SU-DHL-6 (cell line): ENCODE measurements around the gene HS3ST3A1.

Source experiments
- EZH2phosphoT487 ChIP-seq: fragments of 200-600 bp; sonication (generic), shearing (Covaris generic); conservative IDR thresholded peaks from 2 replicates; pipeline ENCODE4 v1.6.1; 2018; ENCODE audit warnings: mild to moderate bottlenecking, antibody characterized with exemption, low read length, moderate library complexity, mixed read lengths
- TF ChIP-seq, protein P1 (sequence below): fragments of 200-600 bp; sonication (generic); IDR thresholded peaks from one replicate; pipeline ENCODE4 v1.5.1; 2017; ENCODE audit warnings: antibody characterized with exemption, mild to moderate bottlenecking, low read length, moderate library complexity; ENCODE audit not compliant: insufficient read depth, poor library complexity, severe bottlenecking

DNA sequence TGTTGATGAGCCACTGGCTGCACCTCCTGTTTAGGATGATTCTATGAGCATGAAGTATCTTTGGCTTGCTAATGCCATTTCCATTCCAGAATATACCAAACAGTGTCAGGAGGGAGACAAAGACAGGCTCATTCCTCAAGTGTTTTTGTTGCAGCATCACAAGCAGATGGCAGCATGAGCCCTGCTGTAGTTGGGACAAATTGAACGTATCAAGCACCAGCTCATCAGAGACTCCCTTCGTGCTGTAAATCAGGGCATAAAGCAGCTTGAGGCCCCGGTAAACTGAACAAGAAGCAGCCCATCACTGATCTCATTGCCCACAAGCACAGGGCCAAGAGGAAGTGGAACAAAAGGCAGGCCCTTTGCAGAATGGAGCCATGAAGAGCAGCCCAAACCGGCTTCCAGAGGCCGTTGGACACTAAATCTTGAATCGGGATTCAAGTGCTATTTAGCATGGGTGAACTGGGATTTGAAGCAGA, 45.9 kb upstream of the HS3ST3A1 start:
- TF ChIP-seq, protein P1, sequence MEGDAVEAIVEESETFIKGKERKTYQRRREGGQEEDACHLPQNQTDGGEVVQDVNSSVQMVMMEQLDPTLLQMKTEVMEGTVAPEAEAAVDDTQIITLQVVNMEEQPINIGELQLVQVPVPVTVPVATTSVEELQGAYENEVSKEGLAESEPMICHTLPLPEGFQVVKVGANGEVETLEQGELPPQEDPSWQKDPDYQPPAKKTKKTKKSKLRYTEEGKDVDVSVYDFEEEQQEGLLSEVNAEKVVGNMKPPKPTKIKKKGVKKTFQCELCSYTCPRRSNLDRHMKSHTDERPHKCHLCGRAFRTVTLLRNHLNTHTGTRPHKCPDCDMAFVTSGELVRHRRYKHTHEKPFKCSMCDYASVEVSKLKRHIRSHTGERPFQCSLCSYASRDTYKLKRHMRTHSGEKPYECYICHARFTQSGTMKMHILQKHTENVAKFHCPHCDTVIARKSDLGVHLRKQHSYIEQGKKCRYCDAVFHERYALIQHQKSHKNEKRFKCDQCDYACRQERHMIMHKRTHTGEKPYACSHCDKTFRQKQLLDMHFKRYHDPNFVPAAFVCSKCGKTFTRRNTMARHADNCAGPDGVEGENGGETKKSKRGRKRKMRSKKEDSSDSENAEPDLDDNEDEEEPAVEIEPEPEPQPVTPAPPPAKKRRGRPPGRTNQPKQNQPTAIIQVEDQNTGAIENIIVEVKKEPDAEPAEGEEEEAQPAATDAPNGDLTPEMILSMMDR: no peak
- no peak for TF ChIP-seq EZH2phosphoT487
